Endothelial cell of umbilical vein (primary cell): ENCODE measurements around the gene VSTM2B. TPM values are rescaled to one million over a fixed set of nuclear protein-coding genes. Genes with fewer than 3 reads are reported as not detected.

Source experiments
- BruUV-seq: library from RNA; stranded (reverse); fragments of 400-500 nt; replicated peaks from 2 replicates; lab custom pipeline; 2021; lab: Mats Ljungman, UMichigan
- CTCF ChIA-PET: fragments of 300-600, 350-600 bp; sonication (Branson Sonifier 250); formaldehyde crosslinking; loops from one replicate; lab custom pipeline; 2021; ENCODE audit warnings: antibody characterized with exemption, inconsistent platforms; lab: Charles Lee
- POLR2A ChIA-PET: fragments of 300-600, 350-600 bp; sonication (Branson Sonifier 250); formaldehyde crosslinking; loops from one replicate; lab custom pipeline; 2021; ENCODE audit warnings: antibody characterized with exemption, inconsistent platforms; lab: Charles Lee
- DNase-seq: peaks from one replicate; pipeline ENCODE4 v3.0.0-alpha.2; 2011; ENCODE audit warnings: low read depth, low spot score
- FAIRE-seq: peaks from 2 replicates; lab custom pipeline; 2011; peaks lifted over from hg19 to GRCh38; lab: Jason Lieb, UNC
- H2AFZ ChIP-seq: 2 replicates; pipeline ENCODE4 v1.6.0; 2012; ENCODE audit warnings: low read depth, low read length, control low read depth, inconsistent platforms
- H3K27ac ChIP-seq: 2 replicates; pipeline ENCODE4 v1.5.1; 2011; ENCODE audit warnings: low read depth, mild to moderate bottlenecking, control low read depth, low read length, moderate library complexity; ENCODE audit not compliant: insufficient read depth
- H3K27me3 ChIP-seq, 2 experiments: 2 replicates each; pipeline versions ENCODE4 v1.6.0 to v1.6.1; 2011; ENCODE audit warnings: low read length in 2 of 2, mixed read lengths in 1 of 2; ENCODE audit not compliant: control insufficient read depth in 2 of 2, insufficient read depth in 2 of 2
- H3K36me3 ChIP-seq, 2 experiments: 2 replicates in 1 of 2; 3 replicates in 1 of 2; pipeline ENCODE4 v1.5.1; 2011; ENCODE audit warnings: low read length in 2 of 2, mild to moderate bottlenecking in 1 of 2, moderate library complexity in 1 of 2; ENCODE audit not compliant: control insufficient read depth in 2 of 2, insufficient read depth in 2 of 2; ENCODE audit errors: extremely low read depth in 1 of 2
- H3K4me1 ChIP-seq: 3 replicates; pipeline ENCODE4 v1.5.1; 2011; ENCODE audit warnings: mild to moderate bottlenecking, low read length; ENCODE audit not compliant: control insufficient read depth, insufficient read depth; ENCODE audit errors: extremely low read depth
- H3K4me2 ChIP-seq: 2 replicates; pipeline ENCODE4 v1.6.1; 2011; ENCODE audit warnings: low read length, control low read depth, mixed read lengths; ENCODE audit not compliant: insufficient read depth
- H3K4me3 ChIP-seq, 3 experiments: fragments of 200-600 bp in 1 of 3; sonication (generic), shearing (Covaris generic) in 1 of 3; replicated peaks in 1 of 3; 2 replicates each; pipeline ENCODE4 v1.5.1; 2011 to 2016; ENCODE audit warnings: control low read depth in 3 of 3, low read length in 3 of 3, mild to moderate bottlenecking in 2 of 3, inconsistent platforms in 1 of 3, low read depth in 1 of 3, moderate library complexity in 1 of 3; ENCODE audit not compliant: insufficient read depth in 1 of 3
- H3K79me2 ChIP-seq: 2 replicates; pipeline ENCODE4 v1.6.0; 2012; ENCODE audit warnings: low read length, inconsistent platforms; ENCODE audit not compliant: control insufficient read depth, insufficient read depth
- H3K9ac ChIP-seq: replicated peaks from 2 replicates; pipeline ENCODE3; 2011; ENCODE audit warnings: low read length, control low read depth; ENCODE audit not compliant: insufficient read depth; ENCODE audit errors: extremely low read depth
- H3K9me1 ChIP-seq: replicated peaks from 3 replicates; pipeline ENCODE4 v1.6.0; 2011; ENCODE audit warnings: mild to moderate bottlenecking, low read length; ENCODE audit not compliant: control insufficient read depth, insufficient read depth; ENCODE audit errors: extremely low read depth
- H3K9me3 ChIP-seq: replicated peaks from 2 replicates; pipeline ENCODE4 v1.5.1; 2012; ENCODE audit warnings: low read length, inconsistent platforms; ENCODE audit not compliant: control insufficient read depth, insufficient read depth
- H4K20me1 ChIP-seq: replicated peaks from 2 replicates; pipeline ENCODE3; 2011; ENCODE audit warnings: mild to moderate bottlenecking, low read length; ENCODE audit not compliant: control insufficient read depth, insufficient read depth; ENCODE audit errors: extremely low read depth
- CTCF ChIP-seq, 2 donors: IDR thresholded peaks; 1 replicate in 1 of 2; 2 replicates in 1 of 2; pipeline ENCODE4 v1.5.1; 2011; ENCODE audit warnings: low read length in 2 of 2, mild to moderate bottlenecking in 2 of 2, moderate library complexity in 2 of 2, control low read depth in 1 of 2, inconsistent platforms in 1 of 2, low read depth in 1 of 2; ENCODE audit not compliant: insufficient read depth in 1 of 2; ENCODE audit errors: extremely low read depth in 1 of 2
- EZH2 ChIP-seq: IDR thresholded peaks from 2 replicates; pipeline ENCODE4 v1.6.1; 2012; ENCODE audit warnings: borderline replicate concordance, low read depth, mild to moderate bottlenecking, moderate library complexity, low read length, inconsistent platforms; ENCODE audit not compliant: severe bottlenecking
- FOS ChIP-seq: IDR thresholded peaks from 2 replicates; pipeline ENCODE4 v1.6.1; 2011; ENCODE audit warnings: mild to moderate bottlenecking, low read length, moderate library complexity, borderline replicate concordance; ENCODE audit not compliant: insufficient read depth
- GATA2 ChIP-seq: IDR thresholded peaks from 2 replicates; pipeline ENCODE4 v1.7.0; 2011; ENCODE audit warnings: low read depth, mild to moderate bottlenecking, moderate library complexity, mixed read lengths, low read length; ENCODE audit not compliant: insufficient read length, insufficient read depth
- JUN ChIP-seq: IDR thresholded peaks from 2 replicates; pipeline ENCODE4 v1.6.1; 2011; ENCODE audit warnings: borderline replicate concordance, low read depth; ENCODE audit not compliant: insufficient read length, insufficient read depth
- MYC ChIP-seq: IDR thresholded peaks from one replicate; pipeline ENCODE4 v1.6.1; 2011; ENCODE audit warnings: mild to moderate bottlenecking, low read depth, low read length
- POLR2A ChIP-seq: IDR thresholded peaks from 2 replicates; pipeline ENCODE4 v1.6.1; 2012; ENCODE audit warnings: low read depth, mild to moderate bottlenecking, control low read depth, low read length
- POLR2AphosphoS5 ChIP-seq: IDR thresholded peaks from 2 replicates; pipeline ENCODE4 v1.6.1; 2012; ENCODE audit warnings: low read depth, mild to moderate bottlenecking, control low read depth, low read length, moderate library complexity; ENCODE audit not compliant: insufficient read depth
- dilution Hi-C: fragments of 300-500 bp; cut with MboI; formaldehyde crosslinking; loops from one replicate; pipeline ENCODE4 v1.15.0; 2019; ENCODE audit warnings: low sequenced_read_pairs; ENCODE audit not compliant: extremely low pct_ligation_motif_present
- intact Hi-C: fragments of 100-400 bp; cut with micrococcal nuclease; formaldehyde crosslinking; loops from one replicate; pipeline ENCODE4 v1.10.0; 2022
- polyA plus RNA-seq, 4 experiments: library from polyadenylated mRNA; depleted of rRNA in 3 of 4; stranded (reverse) in 3 of 4; unstranded in 1 of 4; fragments of >200 nt; gene quantifications; 2 replicates each; pipeline versions ENCODE4 v1.2.1 to v1.2.3, GENCODE V29; 2011 to 2012; ENCODE audit warnings: missing spikeins in 1 of 4
- total RNA-seq: library from RNA; stranded (reverse); gene quantifications from 2 replicates; pipeline ENCODE4 v1.2.3, GENCODE V29; 2021
- TF ChIP-seq, protein P1 (sequence below): IDR thresholded peaks from 2 replicates; pipeline ENCODE4 v1.6.1; 2011; ENCODE audit not compliant: insufficient read depth, insufficient read length

VSTM2B gene
- total and polyA plus RNA-seq, 2 donors (not counting 3 experiments of a cell fraction or from before 2014, with no cell fraction given), result not detected

GRCh38 chr19:29559743-29560142 is 33.9 kb downstream of the VSTM2B start:
- H3K9ac ChIP-seq, result no peak overlapping the region
- H3K4me2 ChIP-seq, result no peak overlapping the region
- intact Hi-C loops (no loop called here), dilution Hi-C loops (no loop called here)
- no peak overlapping the region for H3K4me3 ChIP-seq
- CTCF ChIA-PET, result no interaction called here
- H3K9me3 ChIP-seq, result no peaks in the 10 kb centered on the region
- no TSS peak for BruUV-seq
- no peak overlapping the region for H3K27ac ChIP-seq
- no peaks in the 10 kb centered on the region for H3K9me1 ChIP-seq
- H3K4me1 ChIP-seq, result no peaks in the 10 kb centered on the region
- no peak for DNase-seq
- no peaks in the 10 kb centered on the region for H3K27me3 ChIP-seq
- POLR2A ChIA-PET, result no interaction called here
- H4K20me1 ChIP-seq, result no peaks in the 10 kb centered on the region
- H3K36me3 ChIP-seq, result no peaks in the 10 kb centered on the region
- no peak overlapping the region for H2AFZ ChIP-seq
- FAIRE-seq, result no peak
- H3K79me2 ChIP-seq, result no peaks in the 10 kb centered on the region
- TF ChIP-seq POLR2AphosphoS5, result no peak

GRCh38 chr19:29560313-29561075 is 34.7 kb downstream of the VSTM2B start:
- H3K36me3 ChIP-seq, result no peaks in the 10 kb centered on the region
- H3K4me2 ChIP-seq, result no peak overlapping the region
- no peaks in the 10 kb centered on the region for H4K20me1 ChIP-seq
- intact Hi-C loops (no loop called here), dilution Hi-C loops (no loop called here)
- POLR2A ChIA-PET, result no interaction called here
- BruUV-seq, result no TSS peak
- no peak overlapping the region for H3K4me3 ChIP-seq
- H3K79me2 ChIP-seq, result no peaks in the 10 kb centered on the region
- no peak overlapping the region for H3K9ac ChIP-seq
- TF ChIP-seq POLR2AphosphoS5, result no peak
- TF ChIP-seq, protein P1, sequence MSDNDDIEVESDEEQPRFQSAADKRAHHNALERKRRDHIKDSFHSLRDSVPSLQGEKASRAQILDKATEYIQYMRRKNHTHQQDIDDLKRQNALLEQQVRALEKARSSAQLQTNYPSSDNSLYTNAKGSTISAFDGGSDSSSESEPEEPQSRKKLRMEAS, result no peak
- no peak for TF ChIP-seq GATA2
- no peak for TF ChIP-seq FOS
- no peak for TF ChIP-seq CTCF (IDR thresholded peaks at IDR 0.05; ENCODE audit: extremely low read depth in 1 of 2, insufficient read depth in 1 of 2, low read depth in 1 of 2, low read length in 2 of 2)
- TF ChIP-seq MYC, result no peak
- TF ChIP-seq POLR2A, result no peak
- TF ChIP-seq EZH2, result no peak
- TF ChIP-seq JUN, result no peak
- H3K9me3 ChIP-seq, result no peaks in the 10 kb centered on the region
- H2AFZ ChIP-seq, result no peak overlapping the region
- no peaks in the 10 kb centered on the region for H3K27me3 ChIP-seq
- CTCF ChIA-PET, result no interaction called here
- no peak for FAIRE-seq
- H3K4me1 ChIP-seq, result no peaks in the 10 kb centered on the region
- H3K9me1 ChIP-seq, result no peaks in the 10 kb centered on the region
- DNase-seq, result no peak
- H3K27ac ChIP-seq, result no peak overlapping the region
